Natural killer cell (primary cell): ENCODE measurements around the gene NFIL3. TPM values are rescaled to one million over a fixed set of nuclear protein-coding genes. Genes with fewer than 3 reads are reported as not detected.

ENCODE experiments used
- ATAC-seq, 3 donors: fragments of 150-1000 bp in 2 of 3; fragments of 200-7000 bp in 1 of 3; cut with Tn5 transposase; 1 replicate in 1 of 3; 2 replicates in 2 of 3; pipeline ENCODE4 v1.10.0; 2021; ENCODE audit warnings: mild to moderate bottlenecking in 2 of 3, moderate library complexity in 2 of 3
- DNase-seq, 2 donors: peaks; one replicate each; pipeline versions ENCODE4 v3.0.0 to v3.0.0-alpha.2; 2013 to 2021; ENCODE audit warnings: mixed read lengths in 1 of 2
- H3K27ac ChIP-seq: one replicate; pipeline ENCODE4 v1.5.1; 2013; ENCODE audit warnings: mild to moderate bottlenecking, low read length
- H3K27me3 ChIP-seq: one replicate; pipeline ENCODE4 v1.6.1; 2013; ENCODE audit warnings: low read length; ENCODE audit not compliant: control insufficient read depth, insufficient read depth
- H3K36me3 ChIP-seq: one replicate; pipeline ENCODE4 v1.6.1; 2013; ENCODE audit warnings: low read length; ENCODE audit not compliant: control insufficient read depth, insufficient read depth
- H3K4me1 ChIP-seq: one replicate; pipeline ENCODE4 v1.6.1; 2013; ENCODE audit warnings: low read length; ENCODE audit not compliant: control insufficient read depth, insufficient read depth
- H3K4me3 ChIP-seq: one replicate; pipeline ENCODE4 v1.5.1; 2013; ENCODE audit warnings: low read length
- H3K9me3 ChIP-seq: one replicate; pipeline ENCODE4 v1.6.1; 2013; ENCODE audit warnings: low read length; ENCODE audit not compliant: control insufficient read depth, insufficient read depth
- H3K27ac Mint-ChIP-seq, 2 donors: one replicate each; pipeline ENCODE4 v1.8.0; 2022; ENCODE audit warnings: mild to moderate bottlenecking in 2 of 2, mixed read lengths in 2 of 2, moderate library complexity in 1 of 2
- H3K27me3 Mint-ChIP-seq, 2 donors: one replicate each; pipeline ENCODE4 v1.8.0; 2022; ENCODE audit warnings: low read depth in 2 of 2, mixed read lengths in 2 of 2
- H3K36me3 Mint-ChIP-seq: one replicate; pipeline ENCODE4 v1.8.0; 2022; ENCODE audit warnings: mixed read lengths
- H3K4me1 Mint-ChIP-seq, 2 donors: one replicate each; pipeline ENCODE4 v1.8.0; 2022; ENCODE audit warnings: mixed read lengths in 2 of 2
- H3K4me3 Mint-ChIP-seq: one replicate; pipeline ENCODE4 v1.8.0; 2022; ENCODE audit warnings: mild to moderate bottlenecking, moderate library complexity, mixed read lengths
- H3K9me3 Mint-ChIP-seq, 2 donors: one replicate each; pipeline ENCODE4 v1.8.0; 2022; ENCODE audit warnings: mixed read lengths in 2 of 2
- WGBS: methylation state at CpG from one replicate; pipeline ENCODE4 v1.1.7; 2013; ENCODE audit warnings: missing lambda C conversion rate; ENCODE audit not compliant: insufficient coverage; 5-methylcytosine and 5-hydroxymethylcytosine counted together
- intact Hi-C: fragments of 100-400 bp; cut with micrococcal nuclease; formaldehyde crosslinking; loops from one replicate; pipeline ENCODE4 v1.14.2; 2022
- total RNA-seq, 4 donors: library from RNA; stranded (reverse); fragments of 120-200 nt in 1 of 4; gene quantifications; one replicate each; pipeline versions ENCODE4 v1.2.3 to v1.2.4, GENCODE V29; 2013 to 2022
- TF ChIP-seq, protein P1 (sequence below): fragments of 200-600 bp; IDR thresholded peaks from one replicate; pipeline ENCODE4 v1.8.0; 2022; ENCODE audit warnings: antibody characterized with exemption

Gene NFIL3
- total RNA-seq, 3 donors from 2014 or later (not counting 1 experiment from before 2014, with no cell fraction given), result 94.6 to 98.0 (median 97.0) TPM

DNA sequence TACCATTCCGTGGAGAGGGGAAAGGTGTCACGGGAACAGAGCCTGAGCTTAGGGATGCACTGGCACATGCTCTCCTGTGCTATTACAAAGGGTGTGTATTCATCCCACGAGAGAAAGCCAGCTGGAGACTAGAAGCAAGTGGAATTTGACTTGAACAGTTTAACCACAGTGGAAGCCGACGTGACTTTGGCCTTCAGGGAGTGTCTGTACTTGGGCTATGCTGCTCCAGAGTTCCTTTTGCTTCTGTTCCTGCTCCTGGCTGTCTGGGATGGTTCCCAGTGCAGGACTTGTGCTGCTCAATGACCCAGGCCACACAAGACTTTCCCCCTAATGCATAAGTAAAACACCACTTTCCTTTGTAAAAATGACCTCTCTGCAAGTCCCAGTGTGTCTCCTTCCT lies 7.9 kb upstream of the NFIL3 start:
- Histone ChIP-seq H3K9me3 (no peaks in the 10 kb centered on the region), H3K4me1 (no peaks in the 10 kb centered on the region)
- 91% methylated on average over 5 of the region's 5 CpGs for WGBS

DNA sequence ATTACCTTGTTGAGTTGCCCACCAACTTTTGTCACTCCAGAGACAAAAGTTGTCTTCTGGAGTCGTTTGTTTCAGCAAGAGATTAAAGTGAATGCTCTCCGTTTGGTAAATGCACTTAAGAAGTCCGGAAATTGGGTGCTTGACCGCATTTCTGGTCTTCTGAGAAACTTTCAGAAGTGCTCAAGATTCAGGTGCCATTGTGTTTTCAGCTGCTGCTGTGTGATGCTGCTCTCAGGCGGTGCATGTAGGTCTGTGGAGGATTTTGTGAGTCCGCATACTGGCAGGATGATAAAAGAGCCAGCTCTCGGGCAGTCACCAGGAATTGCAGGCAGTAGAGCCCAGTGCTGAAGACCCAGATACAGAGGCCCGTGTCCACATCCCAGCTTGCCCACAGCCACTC lies 5.9 kb upstream of the NFIL3 start:
- ATAC-seq, result no peak
- Mint-ChIP-seq H3K36me3 (no peaks in the 10 kb centered on the region), H3K4me1 (peaks cover 18 to 19% of the 10 kb centered on the region in 2 donors), H3K27ac (no peak overlapping the region), H3K27me3 (no peaks in the 10 kb centered on the region), H3K9me3 (no peaks in the 10 kb centered on the region), H3K4me3 (no peak overlapping the region)
- intact Hi-C loops, result no loop called here
- no peaks in the 10 kb centered on the region for H3K36me3 ChIP-seq
- H3K27me3 ChIP-seq, result no peaks in the 10 kb centered on the region
- H3K9me3 ChIP-seq, result no peaks in the 10 kb centered on the region
- H3K27ac ChIP-seq, result no peak overlapping the region
- WGBS, result 83% methylated on average over 8 of the region's 8 CpGs
- no peak for DNase-seq
- no peak overlapping the region for H3K4me3 ChIP-seq
- TF ChIP-seq, protein P1, sequence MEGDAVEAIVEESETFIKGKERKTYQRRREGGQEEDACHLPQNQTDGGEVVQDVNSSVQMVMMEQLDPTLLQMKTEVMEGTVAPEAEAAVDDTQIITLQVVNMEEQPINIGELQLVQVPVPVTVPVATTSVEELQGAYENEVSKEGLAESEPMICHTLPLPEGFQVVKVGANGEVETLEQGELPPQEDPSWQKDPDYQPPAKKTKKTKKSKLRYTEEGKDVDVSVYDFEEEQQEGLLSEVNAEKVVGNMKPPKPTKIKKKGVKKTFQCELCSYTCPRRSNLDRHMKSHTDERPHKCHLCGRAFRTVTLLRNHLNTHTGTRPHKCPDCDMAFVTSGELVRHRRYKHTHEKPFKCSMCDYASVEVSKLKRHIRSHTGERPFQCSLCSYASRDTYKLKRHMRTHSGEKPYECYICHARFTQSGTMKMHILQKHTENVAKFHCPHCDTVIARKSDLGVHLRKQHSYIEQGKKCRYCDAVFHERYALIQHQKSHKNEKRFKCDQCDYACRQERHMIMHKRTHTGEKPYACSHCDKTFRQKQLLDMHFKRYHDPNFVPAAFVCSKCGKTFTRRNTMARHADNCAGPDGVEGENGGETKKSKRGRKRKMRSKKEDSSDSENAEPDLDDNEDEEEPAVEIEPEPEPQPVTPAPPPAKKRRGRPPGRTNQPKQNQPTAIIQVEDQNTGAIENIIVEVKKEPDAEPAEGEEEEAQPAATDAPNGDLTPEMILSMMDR, result no peak
- peaks cover 12% of the 10 kb centered on the region for H3K4me1 ChIP-seq

More for the DNA sequence above, 7.9 kb upstream of the NFIL3 start:
- Mint-ChIP-seq H3K36me3 (no peaks in the 10 kb centered on the region), H3K4me1 (no peaks in the 10 kb centered on the region), H3K9me3 (no peaks in the 10 kb centered on the region), H3K4me3 (no peak overlapping the region), H3K27ac (no peak overlapping the region), H3K27me3 (no peaks in the 10 kb centered on the region)
- intact Hi-C loops, result loop anchor here (5.0 kb wide), 1 partner anchor 339 kb away; no protein-coding TSS in a partner anchor
- H3K27ac ChIP-seq, result no peak overlapping the region
- TF ChIP-seq, protein P1, result no peak
- no peaks in the 10 kb centered on the region for H3K36me3 ChIP-seq
- H3K27me3 ChIP-seq, result no peaks in the 10 kb centered on the region
- DNase-seq (no peak), ATAC-seq (no peak)
- H3K4me3 ChIP-seq, result no peak overlapping the region

DNA sequence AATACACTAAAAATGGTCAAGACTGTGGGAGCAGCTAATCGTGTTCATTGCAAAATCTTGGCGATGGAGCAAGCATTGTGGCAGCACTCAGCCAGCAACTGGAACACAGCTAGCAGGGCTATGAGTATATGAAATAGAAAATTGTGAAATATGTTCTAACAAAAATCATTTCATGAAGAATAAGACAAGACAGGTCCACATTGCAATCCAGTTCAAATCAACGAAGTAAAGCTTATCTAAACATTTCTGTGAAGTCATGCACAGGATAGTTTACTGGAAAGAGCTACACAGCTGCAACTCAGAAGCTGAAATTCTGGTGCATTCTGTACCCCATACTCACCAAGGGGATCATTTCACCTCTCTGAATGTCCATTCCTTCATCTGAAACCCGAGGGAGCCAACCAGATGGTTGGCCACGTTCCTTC lies 5.3 kb upstream of the NFIL3 start:
- H3K4me3 Mint-ChIP-seq, result no peak overlapping the region
- 75% methylated on average over 5 of the region's 5 CpGs for WGBS
- intact Hi-C loops, result no loop called here
- no peaks in the 10 kb centered on the region for H3K36me3 Mint-ChIP-seq
- H3K27me3 Mint-ChIP-seq, result no peaks in the 10 kb centered on the region
- H3K4me1 ChIP-seq, result peaks cover 13% of the 10 kb centered on the region
- no peak for DNase-seq
- H3K27me3 ChIP-seq, result no peaks in the 10 kb centered on the region
- no peaks in the 10 kb centered on the region for H3K36me3 ChIP-seq
- H3K4me3 ChIP-seq, result no peak overlapping the region
- H3K27ac Mint-ChIP-seq, result no peak overlapping the region
- H3K27ac ChIP-seq, result no peak overlapping the region
- H3K4me1 Mint-ChIP-seq, result peaks cover 20% of the 10 kb centered on the region in 2 donors
- TF ChIP-seq, protein P1, result no peak
- no peaks in the 10 kb centered on the region for H3K9me3 Mint-ChIP-seq
- no peak for ATAC-seq
- no peaks in the 10 kb centered on the region for H3K9me3 ChIP-seq

DNA sequence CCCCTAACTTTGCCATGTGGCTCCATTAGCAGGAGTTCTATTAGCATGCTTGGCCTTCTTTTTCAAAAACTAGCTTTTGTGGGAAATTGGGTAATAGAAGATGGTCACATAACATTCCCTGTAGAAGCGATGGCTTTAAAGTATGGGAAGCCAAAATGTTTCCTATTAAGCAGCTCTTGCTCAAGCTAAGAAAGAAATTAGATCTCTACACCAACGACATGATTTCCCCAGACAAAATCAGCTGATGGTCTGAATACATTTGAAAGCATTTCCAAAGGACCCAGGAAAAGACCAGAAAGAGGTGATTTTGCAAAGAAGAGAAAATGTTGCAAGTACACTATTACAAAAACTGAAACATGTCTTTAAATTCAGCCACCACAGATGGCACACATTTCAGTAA lies 4.8 kb upstream of the NFIL3 start:
- Mint-ChIP-seq H3K27ac (no peak overlapping the region), H3K4me1 (peaks cover 20% of the 10 kb centered on the region in 2 donors), H3K27me3 (no peaks in the 10 kb centered on the region), H3K4me3 (no peak overlapping the region), H3K9me3 (no peaks in the 10 kb centered on the region), H3K36me3 (no peaks in the 10 kb centered on the region)
- Histone ChIP-seq H3K27me3 (no peaks in the 10 kb centered on the region), H3K27ac (no peak overlapping the region), H3K36me3 (no peaks in the 10 kb centered on the region), H3K9me3 (no peaks in the 10 kb centered on the region), H3K4me3 (no peak overlapping the region), H3K4me1 (peaks cover 13% of the 10 kb centered on the region)
- DNase-seq (no peak), ATAC-seq (no peak)
- intact Hi-C loops, result no loop called here
- TF ChIP-seq, protein P1, result no peak
- WGBS, result 56% methylated on average over 1 of the region's 2 CpGs
